ENCODE measurements around the gene RAD23B. TPM values are rescaled to one million over a fixed set of nuclear protein-coding genes. Genes with fewer than 3 reads are reported as not detected.

The RAD23B gene
- polyA plus RNA-seq, 1 experiment: 229 TPM

DNA sequence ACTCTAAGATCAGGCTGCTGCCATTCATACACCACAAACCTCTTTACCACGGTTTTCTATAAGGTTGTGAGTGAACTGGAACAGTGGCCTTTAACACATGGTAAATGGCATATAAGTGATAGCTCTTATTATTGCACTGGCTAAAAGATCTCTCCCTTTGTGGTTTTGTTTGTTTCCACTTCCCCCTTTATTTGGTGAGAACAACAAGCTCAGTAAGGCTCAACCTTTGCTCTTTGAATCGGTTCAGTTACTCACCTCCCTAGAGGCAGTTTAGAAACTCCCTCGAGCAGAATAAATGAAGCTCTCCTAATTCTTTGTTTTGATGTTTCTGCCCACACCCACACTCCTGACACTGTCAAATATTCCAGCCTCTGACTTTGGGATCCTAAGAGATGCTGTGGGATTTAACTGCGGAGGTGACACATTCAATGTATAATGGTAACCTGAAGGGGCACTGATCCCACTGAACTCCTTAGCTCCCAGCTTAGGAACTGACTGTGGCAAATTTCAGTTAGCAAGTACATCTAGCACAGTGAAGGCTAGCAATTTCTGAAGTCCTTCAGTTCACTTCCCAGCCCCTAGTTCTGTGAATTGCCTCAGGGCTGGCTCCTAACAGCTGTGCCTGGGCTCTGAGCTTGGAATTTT is 22.5 kb upstream of the RAD23B start:
- CTCF ChIA-PET: interaction anchor here (0.6 to 1.3 kb wide), 4 partner anchors 9 to 182 kb away, joined by 3 to 5 read pairs (median 3); no protein-coding TSS in a partner anchor
- Histone ChIP-seq H3K36me3 (ENCODE audit: control insufficient read depth, insufficient read depth, low read length) (no peaks in the 10 kb centered on the region), H3K4me3 (ENCODE audit: low read depth, low read length) (no peak overlapping the region), H3K27me3 (ENCODE audit: control insufficient read depth, insufficient read depth, low read length) (no peaks in the 10 kb centered on the region)
- TF ChIP-seq, protein P1, sequence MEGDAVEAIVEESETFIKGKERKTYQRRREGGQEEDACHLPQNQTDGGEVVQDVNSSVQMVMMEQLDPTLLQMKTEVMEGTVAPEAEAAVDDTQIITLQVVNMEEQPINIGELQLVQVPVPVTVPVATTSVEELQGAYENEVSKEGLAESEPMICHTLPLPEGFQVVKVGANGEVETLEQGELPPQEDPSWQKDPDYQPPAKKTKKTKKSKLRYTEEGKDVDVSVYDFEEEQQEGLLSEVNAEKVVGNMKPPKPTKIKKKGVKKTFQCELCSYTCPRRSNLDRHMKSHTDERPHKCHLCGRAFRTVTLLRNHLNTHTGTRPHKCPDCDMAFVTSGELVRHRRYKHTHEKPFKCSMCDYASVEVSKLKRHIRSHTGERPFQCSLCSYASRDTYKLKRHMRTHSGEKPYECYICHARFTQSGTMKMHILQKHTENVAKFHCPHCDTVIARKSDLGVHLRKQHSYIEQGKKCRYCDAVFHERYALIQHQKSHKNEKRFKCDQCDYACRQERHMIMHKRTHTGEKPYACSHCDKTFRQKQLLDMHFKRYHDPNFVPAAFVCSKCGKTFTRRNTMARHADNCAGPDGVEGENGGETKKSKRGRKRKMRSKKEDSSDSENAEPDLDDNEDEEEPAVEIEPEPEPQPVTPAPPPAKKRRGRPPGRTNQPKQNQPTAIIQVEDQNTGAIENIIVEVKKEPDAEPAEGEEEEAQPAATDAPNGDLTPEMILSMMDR (IDR thresholded peaks at IDR 0.05; ENCODE audit: insufficient read depth, low read depth, low read length): no peak
- DNase-seq (ENCODE audit: low read depth): no peak
- POLR2A ChIA-PET: no interaction called here

DNA sequence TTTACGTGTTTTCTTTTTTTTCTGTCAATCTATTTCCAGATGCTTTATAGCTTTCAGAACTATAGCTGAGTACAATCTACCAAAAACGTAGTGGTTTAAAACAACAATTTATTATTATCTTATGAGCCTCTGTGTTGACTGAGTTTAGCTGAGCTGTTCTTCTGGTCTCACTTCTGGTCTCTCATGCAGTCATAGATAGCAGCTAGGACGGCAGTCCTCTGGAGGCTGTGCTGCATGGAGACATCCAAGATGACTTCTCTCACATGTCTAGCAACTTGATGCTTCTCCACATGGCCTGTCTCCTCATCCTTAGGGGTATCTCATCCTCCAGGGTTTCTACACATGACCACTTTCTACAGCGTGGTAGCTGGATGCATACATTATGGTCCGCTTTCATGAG is 22.0 kb upstream of the RAD23B start:
- TF ChIP-seq, protein P1 (IDR thresholded peaks at IDR 0.05; ENCODE audit: insufficient read depth, low read depth, low read length): no peak
- no peak overlapping the region for H3K4me3 ChIP-seq (ENCODE audit: low read depth, low read length)
- H3K36me3 ChIP-seq (ENCODE audit: control insufficient read depth, insufficient read depth, low read length): no peaks in the 10 kb centered on the region
- POLR2A ChIA-PET: no interaction called here
- CTCF ChIA-PET: interaction anchor here (0.6 to 1.3 kb wide), 4 partner anchors 9 to 182 kb away, joined by 3 to 5 read pairs (median 3); no protein-coding TSS in a partner anchor
- no peaks in the 10 kb centered on the region for H3K27me3 ChIP-seq (ENCODE audit: control insufficient read depth, insufficient read depth, low read length)
- no peak for DNase-seq (ENCODE audit: low read depth)

DNA sequence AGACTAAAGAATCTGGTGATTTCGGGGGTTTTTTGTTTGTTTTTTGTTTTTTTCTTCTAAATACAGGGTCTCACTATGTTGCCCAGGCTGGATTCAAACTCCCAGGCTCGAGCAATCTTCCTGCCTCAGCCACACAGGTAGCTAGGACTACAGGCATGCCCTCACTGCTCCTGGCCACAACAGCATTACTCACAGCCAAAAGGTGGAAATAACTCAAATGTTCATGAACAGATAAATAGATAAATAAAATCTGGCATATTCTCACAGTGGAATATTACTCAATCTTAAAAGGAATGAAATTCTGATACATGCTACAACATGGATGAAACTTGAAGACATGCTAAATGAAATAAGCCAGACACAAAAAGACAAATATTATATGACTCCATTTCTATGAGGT is 19.8 kb upstream of the RAD23B start:
- ChIA-PET CTCF (interaction anchor here (1.1 kb wide), 1 partner anchor 10 kb away, joined by 3 read pairs; no protein-coding TSS in a partner anchor), POLR2A (interaction anchor here (0.6 kb wide), 1 partner anchor 12 kb away, joined by 3 read pairs; no protein-coding TSS in a partner anchor)

DNA sequence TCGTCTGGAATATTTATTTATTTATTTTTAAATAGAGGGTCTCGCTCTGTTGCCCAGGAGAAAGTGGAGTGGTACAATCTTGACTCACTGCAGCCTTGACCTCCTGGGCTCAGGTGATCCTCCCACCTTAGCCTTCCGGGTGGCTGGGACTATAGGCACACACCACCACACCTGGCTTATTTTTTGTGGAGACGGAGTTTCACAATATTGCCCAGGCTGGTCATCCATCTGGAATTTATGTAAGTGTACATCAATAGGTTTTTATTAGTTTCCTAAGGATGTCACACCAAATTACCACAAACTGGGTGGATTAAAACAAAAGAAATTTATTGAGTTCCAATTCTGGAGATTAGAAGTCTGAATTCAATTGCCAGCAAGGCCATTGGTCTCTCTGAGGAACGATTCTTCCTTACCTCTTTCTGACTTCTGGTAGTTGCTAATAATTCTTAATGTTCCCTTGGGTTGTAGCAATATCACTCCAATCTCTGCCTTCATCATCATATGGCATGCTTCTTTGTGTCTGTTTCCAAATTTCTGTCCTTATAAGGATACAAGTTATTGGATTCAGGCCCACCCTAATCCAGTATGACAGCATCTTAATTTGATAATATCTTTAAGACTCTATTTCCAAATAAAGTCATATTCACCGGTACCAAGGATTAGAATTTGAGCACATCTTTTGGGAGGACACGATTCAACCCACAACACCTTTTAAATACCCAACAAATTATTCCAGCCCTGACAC is 16.3 kb upstream of the RAD23B start:
- no peaks in the 10 kb centered on the region for H3K36me3 ChIP-seq (ENCODE audit: control insufficient read depth, insufficient read depth, low read length)
- no peak overlapping the region for H3K4me3 ChIP-seq (ENCODE audit: low read depth, low read length)
- no peak for DNase-seq (ENCODE audit: low read depth)
- ChIA-PET POLR2A (no interaction called here), CTCF (no interaction called here)
- TF ChIP-seq, protein P1 (IDR thresholded peaks at IDR 0.05; ENCODE audit: insufficient read depth, low read depth, low read length): no peak
- H3K27me3 ChIP-seq (ENCODE audit: control insufficient read depth, insufficient read depth, low read length): no peaks in the 10 kb centered on the region

More for the DNA sequence above, 19.8 kb upstream of the RAD23B start:
- no peak for DNase-seq (ENCODE audit: low read depth)
- TF ChIP-seq, protein P1 (IDR thresholded peaks at IDR 0.05; ENCODE audit: insufficient read depth, low read depth, low read length): no peak
- Histone ChIP-seq H3K4me3 (ENCODE audit: low read depth, low read length) (no peak overlapping the region), H3K36me3 (ENCODE audit: control insufficient read depth, insufficient read depth, low read length) (no peaks in the 10 kb centered on the region), H3K27me3 (ENCODE audit: control insufficient read depth, insufficient read depth, low read length) (no peaks in the 10 kb centered on the region)

DNA sequence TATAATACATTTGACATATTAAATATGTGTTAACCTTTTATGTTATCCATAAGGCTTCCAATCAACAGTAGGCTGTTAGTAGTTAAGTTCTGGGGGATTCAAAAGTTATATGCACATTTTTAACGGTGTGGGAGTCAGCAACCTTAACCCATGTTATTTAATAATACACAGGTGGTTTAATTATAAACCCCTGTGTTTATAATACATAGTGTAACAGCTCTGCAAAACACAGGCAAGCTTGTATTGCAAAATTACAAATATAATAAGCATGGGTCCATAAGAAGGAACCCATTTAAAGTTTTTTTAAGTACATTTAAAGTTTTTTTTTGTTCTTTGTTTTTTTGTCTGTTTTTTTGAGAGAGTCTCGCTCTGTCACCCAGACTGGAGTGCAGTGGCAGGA is 14.5 kb upstream of the RAD23B start:
- no peak for DNase-seq (ENCODE audit: low read depth)
- Histone ChIP-seq H3K27me3 (ENCODE audit: control insufficient read depth, insufficient read depth, low read length) (no peaks in the 10 kb centered on the region), H3K36me3 (ENCODE audit: control insufficient read depth, insufficient read depth, low read length) (no peaks in the 10 kb centered on the region), H3K4me3 (ENCODE audit: low read depth, low read length) (no peak overlapping the region)
- CTCF ChIA-PET: interaction anchor here (1.4 to 2.1 kb wide), 2 partner anchors 15 to 17 kb away, joined by 3 to 6 read pairs; partner anchors contain the start of gene RAD23B
- POLR2A ChIA-PET: no interaction called here
- TF ChIP-seq, protein P1 (IDR thresholded peaks at IDR 0.05; ENCODE audit: insufficient read depth, low read depth, low read length): no peak
